HG03432 (cell line): Measurements from ENCODE around the gene CAPN3.

Experiments
- ATAC-seq: cut with Tn5 transposase; IDR thresholded peaks from one replicate; pipeline ENCODE4 v1.9.1; 2021; ENCODE audit warnings: mild to moderate bottlenecking, moderate library complexity; ENCODE audit not compliant: unreplicated experiment

CAPN3 gene

GRCh38 chr15:42392309-42393024 is 33.2 kb downstream of the CAPN3 start:
- no peak for ATAC-seq

GRCh38 chr15:42394106-42394505 is 34.8 kb downstream of the CAPN3 start:
- no peak for ATAC-seq

DNA sequence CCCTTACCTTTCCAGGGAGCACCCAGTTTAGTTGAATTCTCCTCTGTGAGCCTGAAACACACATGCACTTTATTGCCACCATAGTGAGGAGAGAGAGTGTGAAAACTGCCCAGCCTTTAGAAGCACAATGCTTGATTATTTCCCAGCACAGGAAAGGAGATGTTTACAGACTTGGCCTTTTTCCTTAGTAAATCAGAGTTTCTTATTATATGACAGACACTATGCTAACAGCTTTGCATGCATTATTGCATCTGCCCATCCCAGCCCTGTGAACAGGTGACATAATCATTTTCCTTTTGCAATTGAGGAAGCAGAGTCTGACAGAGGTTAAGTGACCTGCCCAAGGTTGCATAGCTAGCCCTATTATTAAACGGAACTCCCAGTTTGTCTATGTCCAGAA is 36.5 kb downstream of the CAPN3 start:
- no peak for ATAC-seq

GRCh38 chr15:42401544-42402454 is 42.5 kb downstream of the CAPN3 start:
- no peak for ATAC-seq

DNA sequence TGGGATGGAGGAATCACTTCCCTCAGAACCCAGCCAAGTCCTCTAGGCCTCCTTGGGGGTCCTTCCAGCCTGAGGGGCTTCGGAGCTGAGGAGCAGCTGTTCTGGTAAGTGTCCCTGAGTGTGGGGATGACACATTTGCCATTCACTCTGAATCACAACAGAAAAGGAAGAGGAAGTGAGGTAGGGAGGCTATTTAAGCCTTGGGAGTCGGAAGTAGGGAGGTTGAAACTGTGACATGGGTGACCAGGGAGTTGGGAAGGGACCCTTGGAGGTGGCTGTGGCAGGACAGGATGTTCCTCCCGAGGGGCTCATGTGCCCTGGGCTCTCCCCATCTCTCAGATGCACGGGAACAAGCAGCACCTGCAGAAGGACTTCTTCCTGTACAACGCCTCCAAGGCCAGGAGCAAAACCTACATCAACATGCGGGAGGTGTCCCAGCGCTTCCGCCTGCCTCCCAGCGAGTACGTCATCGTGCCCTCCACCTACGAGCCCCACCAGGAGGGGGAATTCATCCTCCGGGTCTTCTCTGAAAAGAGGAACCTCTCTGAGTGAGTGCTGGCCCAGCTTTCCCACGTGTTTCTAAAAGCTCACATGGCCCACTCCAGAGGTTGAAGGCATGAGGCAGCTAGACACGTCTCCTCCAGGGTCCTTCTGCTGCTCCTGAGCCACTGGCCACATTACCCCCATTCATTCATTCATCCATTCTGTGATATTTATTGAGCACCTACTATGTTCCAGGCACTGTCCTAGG is 43.3 kb downstream of the CAPN3 start:
- ATAC-seq: no peak

DNA sequence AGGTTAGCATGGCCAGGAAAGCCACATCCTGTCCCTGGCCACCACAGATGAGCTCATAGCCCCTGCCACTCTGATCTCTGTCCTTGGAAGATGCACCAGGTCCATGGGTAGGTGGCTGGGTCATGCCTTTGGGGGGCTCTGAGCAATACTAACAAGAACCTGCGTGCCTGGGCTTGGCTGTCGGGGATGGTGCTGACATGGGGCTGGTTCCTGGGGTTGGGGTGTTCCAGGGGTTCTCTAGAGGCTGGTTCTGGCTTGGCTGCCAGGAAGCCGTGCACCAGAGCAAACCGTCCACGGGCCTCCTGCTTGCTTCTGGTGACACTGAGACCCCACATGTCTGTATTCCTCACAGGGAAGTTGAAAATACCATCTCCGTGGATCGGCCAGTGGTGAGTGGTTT is 44.1 kb downstream of the CAPN3 start:
- ATAC-seq: no peak

DNA sequence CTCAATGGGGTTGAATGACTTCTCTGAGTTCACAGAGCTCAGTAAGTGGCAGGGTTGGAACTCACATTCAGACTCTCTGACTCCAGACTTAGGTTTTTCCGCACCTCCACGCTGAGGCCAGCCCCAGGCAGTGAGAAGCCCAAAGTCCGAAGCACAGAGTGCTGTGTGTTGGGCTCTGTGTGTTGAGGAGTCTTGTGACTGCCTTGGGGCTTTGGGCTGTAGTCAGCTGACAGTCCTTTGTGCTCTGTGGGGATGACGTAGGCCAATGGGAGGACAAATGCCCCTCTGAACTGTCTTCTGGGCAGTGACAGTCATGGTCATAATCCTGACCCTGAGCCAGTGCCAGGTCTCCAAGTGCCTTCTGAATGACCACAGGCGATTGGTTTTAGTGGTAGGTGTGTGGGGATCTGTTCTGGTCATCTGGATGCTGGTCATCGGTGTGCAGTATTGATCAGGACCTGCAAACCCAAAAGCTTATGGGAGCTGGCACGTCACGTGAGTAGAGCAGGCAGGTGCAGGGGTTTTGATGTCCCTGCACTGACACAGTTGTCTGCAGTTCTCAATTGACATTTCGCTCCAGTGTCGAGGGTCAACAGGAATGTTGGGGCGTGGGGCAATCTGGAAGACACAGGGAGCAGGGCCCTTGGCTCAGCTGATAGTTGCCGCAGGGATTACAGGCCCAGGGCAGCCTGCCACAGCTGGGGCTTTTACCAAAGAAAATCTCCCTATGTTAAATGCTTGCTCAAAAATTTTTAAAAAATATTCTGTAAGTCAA is 45.3 kb downstream of the CAPN3 start:
- no peak for ATAC-seq

- no peak for ATAC-seq
Measured at GRCh38 chr15:42405863-42406482, 46.7 kb downstream of the CAPN3 start.

DNA sequence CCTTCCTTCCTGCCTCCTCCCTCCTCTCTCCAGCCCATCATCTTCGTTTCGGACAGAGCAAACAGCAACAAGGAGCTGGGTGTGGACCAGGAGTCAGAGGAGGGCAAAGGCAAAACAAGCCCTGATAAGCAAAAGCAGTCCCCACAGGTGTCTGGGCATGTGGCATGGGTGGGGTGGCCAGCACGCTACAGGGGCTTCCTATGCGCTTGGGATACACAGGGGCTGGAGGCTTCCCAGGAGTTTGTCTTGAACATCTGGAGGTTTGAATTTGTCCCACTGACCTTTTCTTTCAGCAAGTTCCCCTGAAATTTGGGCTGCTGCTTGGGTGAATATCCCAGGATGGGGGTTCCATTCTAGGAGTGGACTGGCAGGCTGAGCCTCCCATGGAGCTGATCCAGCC is 48.9 kb downstream of the CAPN3 start:
- ATAC-seq: no peak

DNA sequence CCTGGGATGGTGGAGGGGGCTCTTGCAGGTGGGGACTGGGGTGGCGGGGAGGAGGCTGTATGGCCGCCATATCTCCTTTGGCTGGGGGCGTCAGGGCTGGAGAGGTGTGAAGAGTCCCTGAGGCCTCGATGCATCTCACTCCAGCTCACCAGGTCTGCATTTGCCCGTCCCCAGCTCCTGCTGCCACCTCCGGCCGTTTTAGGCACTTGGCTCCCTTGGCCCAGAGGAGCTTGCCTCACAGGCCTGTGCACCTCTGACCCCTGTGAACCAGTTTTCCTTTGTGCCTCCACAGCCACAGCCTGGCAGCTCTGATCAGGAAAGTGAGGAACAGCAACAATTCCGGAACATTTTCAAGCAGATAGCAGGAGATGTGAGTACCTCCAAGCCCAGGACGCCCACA is 49.7 kb downstream of the CAPN3 start:
- no peak for ATAC-seq

DNA sequence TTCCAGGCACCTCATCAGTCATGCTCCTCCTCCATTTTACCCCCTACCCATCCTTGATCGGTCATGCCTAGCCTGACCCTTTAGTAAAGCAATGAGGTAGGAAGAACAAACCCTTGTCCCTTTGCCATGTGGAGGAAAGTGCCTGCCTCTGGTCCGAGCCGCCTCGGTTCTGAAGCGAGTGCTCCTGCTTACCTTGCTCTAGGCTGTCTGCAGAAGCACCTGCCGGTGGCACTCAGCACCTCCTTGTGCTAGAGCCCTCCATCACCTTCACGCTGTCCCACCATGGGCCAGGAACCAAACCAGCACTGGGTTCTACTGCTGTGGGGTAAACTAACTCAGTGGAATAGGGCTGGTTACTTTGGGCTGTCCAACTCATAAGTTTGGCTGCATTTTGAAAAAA is 52.6 kb downstream of the CAPN3 start:
- ATAC-seq: no peak

- no peak for ATAC-seq
Measured at GRCh38 chr15:42413920-42414319, 54.6 kb downstream of the CAPN3 start.

DNA sequence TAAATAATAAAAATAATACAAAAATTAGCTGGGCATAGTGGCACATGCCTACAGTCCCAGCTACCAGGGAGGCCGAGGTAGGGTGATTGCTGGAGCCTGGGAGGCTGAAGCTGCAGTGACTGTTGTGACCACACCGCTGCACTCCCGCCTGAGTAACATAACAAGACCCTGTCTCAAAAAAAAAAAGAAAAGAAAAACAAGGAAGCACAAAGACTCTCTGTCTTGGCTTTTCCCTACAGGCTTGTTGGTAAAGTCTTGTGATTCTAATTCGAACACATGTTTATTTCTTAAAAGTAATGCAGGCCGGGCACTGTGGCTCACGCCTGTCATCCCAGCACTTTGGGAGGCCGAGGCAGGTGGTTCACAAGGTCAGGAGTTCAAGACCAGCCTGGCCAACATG is 60.1 kb downstream of the CAPN3 start:
- no peak for ATAC-seq

DNA sequence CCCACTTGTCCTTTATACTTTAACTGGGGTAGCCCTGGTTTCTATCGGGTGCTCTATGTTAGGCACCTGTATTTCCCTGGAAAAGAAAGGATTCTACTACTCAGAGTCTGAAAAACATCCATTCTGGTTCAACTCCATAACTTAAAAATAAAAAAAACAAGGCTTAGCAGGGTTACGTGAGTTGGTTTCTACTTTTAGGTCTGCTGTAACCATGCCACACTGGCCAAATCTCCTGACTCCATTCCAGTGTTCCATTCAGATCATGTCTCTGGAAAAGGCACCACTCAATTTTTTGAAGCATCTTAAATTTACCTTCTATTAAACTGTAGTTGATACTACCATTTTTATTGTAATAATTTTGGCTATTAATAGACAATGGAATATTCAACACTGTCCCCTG is 62.1 kb downstream of the CAPN3 start:
- ATAC-seq: no peak

GRCh38 chr15:42427429-42428223 is 68.3 kb downstream of the CAPN3 start:
- no peak for ATAC-seq

- no peak for ATAC-seq
Measured at GRCh38 chr15:42444415-42445063, 85.2 kb downstream of the CAPN3 start.

GRCh38 chr15:42445551-42445950 is 86.2 kb downstream of the CAPN3 start:
- ATAC-seq: no peak

- ATAC-seq: no peak
Measured at GRCh38 chr15:42447599-42447998, 88.3 kb downstream of the CAPN3 start.

GRCh38 chr15:42448281-42448680 is 89.0 kb downstream of the CAPN3 start:
- ATAC-seq: no peak
